ENCODE measurements around the gene SF3A2.

SF3A2 gene

DNA sequence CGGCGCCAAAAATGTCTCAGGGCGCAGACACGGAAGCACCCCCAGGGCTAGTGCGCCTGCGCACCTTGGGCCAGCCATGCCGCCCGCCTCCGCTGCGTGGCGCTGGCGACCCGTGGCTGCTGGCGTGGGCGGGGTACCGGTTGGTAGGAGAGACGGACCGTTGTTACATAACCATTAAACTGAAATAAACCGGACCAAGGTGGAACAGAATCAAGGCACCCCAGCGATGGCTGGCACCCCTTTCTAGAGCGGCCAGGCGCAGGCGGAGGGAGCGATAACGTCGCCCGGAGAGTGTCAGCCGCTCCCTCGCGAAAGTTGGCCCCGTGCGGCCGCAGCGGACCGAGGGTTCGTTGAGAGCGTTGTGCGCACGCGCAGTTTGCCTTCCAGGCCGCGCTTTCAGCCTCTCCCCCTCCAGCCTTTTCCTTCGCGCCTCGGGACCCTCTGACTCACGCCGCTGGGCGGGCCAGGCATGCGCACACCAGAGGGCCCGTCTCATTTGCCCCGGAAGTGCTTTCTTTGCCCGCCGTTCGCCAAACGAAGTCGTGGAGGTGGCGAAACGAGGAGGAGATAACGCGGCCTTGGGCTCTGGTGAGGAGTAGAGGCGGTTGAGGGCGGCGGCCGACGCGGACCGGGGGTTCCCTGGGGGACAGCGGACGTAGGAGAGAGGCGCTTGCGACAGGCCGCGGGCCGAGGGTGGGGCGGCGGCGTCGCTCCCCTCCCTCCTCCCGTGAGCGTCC is at the start of gene SF3A2, which contains the start of gene PLEKHJ1:
SF3A2 (plus strand) TSS at position 511 of the 737 bp plus-strand sequence. CDS start 6,595 bp downstream, outside the sequence.
PLEKHJ1 (minus strand) TSS at position 16 of the 737 bp plus-strand sequence. CDS start 81 bp downstream, outside the sequence.
- peak; percentile 98 for DNase-seq
- CTCF ChIA-PET = interaction anchor here (0.7 to 3.7 kb wide), 11 partner anchors 20 to 157 kb away, joined by 3 to 16 read pairs (median 4); no protein-coding TSS in a partner anchor
- peaks cover 4% of the 10 kb centered on the region for H3K27me3 Mint-ChIP-seq
- no peaks in the 10 kb centered on the region for H3K9me3 Mint-ChIP-seq
- peak within 1 kb of the TSS; percentile 98 for H3K27ac Mint-ChIP-seq
- peaks cover 56% of the 10 kb centered on the region for H3K36me3 Mint-ChIP-seq
- peak within 1 kb of the TSS; percentile 98 for H3K4me3 Mint-ChIP-seq
- H3K4me1 Mint-ChIP-seq = peaks cover 62% of the 10 kb centered on the region

DNA sequence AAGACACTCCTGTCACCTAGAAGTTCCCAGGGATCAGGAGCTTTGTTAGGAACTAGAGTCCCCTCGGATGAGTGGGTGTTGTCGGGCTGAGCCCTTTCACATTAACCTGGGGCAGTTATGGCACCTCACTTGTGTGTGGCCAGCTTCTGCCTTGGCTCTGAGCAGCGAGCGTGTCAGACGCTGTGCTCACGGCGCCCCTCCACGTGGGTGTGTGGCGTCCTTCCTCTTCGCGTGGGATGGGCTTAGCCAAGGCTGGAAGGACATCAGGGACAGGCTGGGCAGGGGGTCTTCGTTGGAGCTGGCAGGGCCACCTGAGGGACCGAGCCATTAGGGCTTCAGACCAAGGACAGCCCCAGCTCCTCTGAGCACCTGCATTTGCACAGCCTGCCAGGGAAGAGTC is 49.5 kb upstream of the SF3A2 start:
- DNase-seq = no peak
- Mint-ChIP-seq H3K27ac (no peak overlapping the region), H3K36me3 (peaks cover 24% of the 10 kb centered on the region), H3K9me3 (no peaks in the 10 kb centered on the region), H3K4me1 (no peaks in the 10 kb centered on the region), H3K27me3 (no peaks in the 10 kb centered on the region), H3K4me3 (no peak overlapping the region)
- CTCF ChIA-PET = no interaction called here

GRCh38 chr19:2188708-2189385 is 47.8 kb upstream of the SF3A2 start:
- Mint-ChIP-seq H3K4me3 (no peak overlapping the region), H3K4me1 (no peaks in the 10 kb centered on the region), H3K36me3 (peaks cover 30% of the 10 kb centered on the region), H3K27ac (no peak overlapping the region), H3K27me3 (no peaks in the 10 kb centered on the region), H3K9me3 (no peaks in the 10 kb centered on the region)
- no peak for DNase-seq
- CTCF ChIA-PET = no interaction called here

DNA sequence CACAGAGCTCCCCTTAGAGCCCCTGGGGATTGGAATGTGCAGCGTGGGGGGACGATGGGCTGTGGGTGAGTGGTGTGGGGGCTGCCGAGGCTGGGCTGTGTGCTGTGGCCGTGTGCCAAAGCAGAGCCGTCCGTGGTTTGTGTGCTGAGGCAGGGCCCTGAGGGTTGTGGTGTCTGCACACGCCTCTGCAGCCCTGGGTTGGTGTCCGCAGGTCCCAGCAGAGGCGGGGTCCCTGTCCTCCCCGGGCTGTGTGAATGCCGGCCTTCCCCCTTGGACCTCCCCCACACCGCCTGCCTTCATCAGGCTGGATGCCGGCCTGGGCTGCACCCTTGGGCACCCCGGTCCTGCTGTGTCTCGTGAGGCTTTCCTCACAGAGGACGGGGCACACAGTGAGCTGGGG is 46.7 kb upstream of the SF3A2 start:
- Mint-ChIP-seq H3K9me3 (no peaks in the 10 kb centered on the region), H3K36me3 (peaks cover 24% of the 10 kb centered on the region), H3K27ac (no peak overlapping the region), H3K4me1 (no peaks in the 10 kb centered on the region), H3K27me3 (no peaks in the 10 kb centered on the region), H3K4me3 (no peak overlapping the region)
- DNase-seq = no peak
- CTCF ChIA-PET = no interaction called here

- Mint-ChIP-seq H3K9me3 (no peaks in the 10 kb centered on the region), H3K36me3 (peaks cover 21% of the 10 kb centered on the region), H3K4me3 (no peak overlapping the region), H3K27me3 (no peaks in the 10 kb centered on the region), H3K27ac (peak overlapping the region; percentile 52), H3K4me1 (no peaks in the 10 kb centered on the region)
- CTCF ChIA-PET = no interaction called here
- DNase-seq = no peak
Measured at GRCh38 chr19:2190848-2191455, 45.7 kb upstream of the SF3A2 start.

DNA sequence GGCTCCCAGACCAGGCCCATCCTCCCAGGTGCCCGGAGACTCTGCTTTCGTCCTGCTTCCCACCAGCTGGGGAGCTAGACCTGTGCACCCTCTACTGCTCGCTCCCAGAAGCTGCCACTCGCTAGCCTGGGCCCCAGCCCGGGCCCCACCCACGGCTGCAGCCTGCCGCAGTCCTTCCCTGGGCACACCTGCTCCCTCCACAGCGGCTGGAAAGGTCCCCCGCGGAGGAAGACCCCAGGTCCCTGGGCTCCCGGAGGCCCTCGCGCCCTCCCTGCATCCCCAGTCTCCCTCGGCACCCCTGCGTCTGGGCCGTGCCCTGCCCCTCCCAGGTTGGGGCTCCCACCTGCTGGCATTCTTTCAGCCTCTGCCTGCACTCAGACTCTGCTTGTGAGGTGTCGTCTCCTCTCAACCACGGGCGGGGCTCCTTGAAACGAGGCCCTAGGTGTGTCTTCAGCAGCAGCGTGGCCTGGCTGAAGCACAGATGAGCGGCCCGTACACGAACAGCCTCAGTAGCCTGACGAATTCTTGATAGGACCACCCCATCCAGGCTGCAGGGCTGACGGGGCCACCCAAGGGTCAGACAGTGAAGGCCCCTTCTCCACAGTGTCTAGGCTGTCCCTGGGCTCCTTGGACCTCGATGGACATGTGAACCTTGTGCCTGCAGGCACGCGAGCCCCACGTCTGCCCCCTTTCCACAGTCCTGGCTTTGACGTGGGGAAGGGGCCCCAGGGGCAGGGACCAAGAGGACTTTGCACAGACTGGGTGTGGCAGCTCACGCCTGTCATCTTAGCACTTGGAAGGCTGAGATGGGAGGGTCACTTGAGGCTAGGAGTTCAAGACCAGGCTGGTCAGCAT is 44.9 kb upstream of the SF3A2 start:
- no peak for DNase-seq
- Mint-ChIP-seq H3K9me3 (no peaks in the 10 kb centered on the region), H3K27ac (no peak overlapping the region), H3K4me3 (no peak overlapping the region), H3K27me3 (no peaks in the 10 kb centered on the region), H3K4me1 (no peaks in the 10 kb centered on the region), H3K36me3 (peaks cover 18% of the 10 kb centered on the region)
- CTCF ChIA-PET = no interaction called here

DNA sequence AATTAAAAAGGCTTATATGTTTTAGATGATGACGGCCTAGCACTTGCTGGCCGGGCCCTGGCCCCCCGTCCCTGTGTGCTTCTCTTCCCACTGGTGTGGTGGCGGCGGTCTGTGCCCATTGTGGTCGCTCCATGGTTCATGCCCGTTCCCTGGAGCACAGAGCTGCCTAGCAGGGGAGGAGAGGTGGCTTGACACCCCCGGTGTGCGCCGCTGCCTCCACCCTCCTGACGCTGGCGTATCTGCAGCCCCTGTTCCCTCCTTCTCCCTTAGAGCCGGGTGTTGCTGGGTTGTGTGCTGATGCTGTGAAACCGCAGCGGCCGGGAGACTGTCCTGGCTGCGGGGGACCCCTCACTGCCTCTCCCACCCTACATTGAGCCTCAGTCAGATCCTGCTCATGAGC is 43.8 kb upstream of the SF3A2 start:
- H3K9me3 Mint-ChIP-seq = no peaks in the 10 kb centered on the region
- H3K27me3 Mint-ChIP-seq = no peaks in the 10 kb centered on the region
- peaks cover 18% of the 10 kb centered on the region for H3K36me3 Mint-ChIP-seq
- no peak for DNase-seq
- CTCF ChIA-PET = no interaction called here
- no peak overlapping the region for H3K4me3 Mint-ChIP-seq
- H3K4me1 Mint-ChIP-seq = no peaks in the 10 kb centered on the region
- no peak overlapping the region for H3K27ac Mint-ChIP-seq

DNA sequence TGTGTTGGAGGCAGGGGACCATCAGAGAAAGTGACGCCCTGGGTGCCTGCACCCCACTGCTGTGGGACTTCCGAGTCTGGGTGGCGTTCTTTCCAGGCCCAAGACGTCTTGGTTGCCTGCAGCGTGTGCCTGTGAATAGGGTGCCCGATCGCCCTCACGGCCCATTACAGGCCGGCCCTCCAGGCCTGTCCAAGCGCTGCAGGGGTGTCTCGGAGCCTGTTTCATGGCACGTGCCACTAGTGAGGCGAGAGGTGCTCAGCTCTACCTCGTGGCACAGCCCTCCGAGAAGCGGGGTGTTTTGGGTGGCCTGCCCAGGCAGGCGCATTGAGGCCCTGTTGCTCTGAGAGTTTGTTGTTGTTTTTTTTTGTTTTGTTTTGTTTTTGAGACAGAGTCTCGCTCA is 42.8 kb upstream of the SF3A2 start:
- H3K27me3 Mint-ChIP-seq = no peaks in the 10 kb centered on the region
- CTCF ChIA-PET = no interaction called here
- H3K4me3 Mint-ChIP-seq = no peak overlapping the region
- no peaks in the 10 kb centered on the region for H3K4me1 Mint-ChIP-seq
- peaks cover 16% of the 10 kb centered on the region for H3K36me3 Mint-ChIP-seq
- no peak for DNase-seq
- no peaks in the 10 kb centered on the region for H3K9me3 Mint-ChIP-seq
- H3K27ac Mint-ChIP-seq = no peak overlapping the region

DNA sequence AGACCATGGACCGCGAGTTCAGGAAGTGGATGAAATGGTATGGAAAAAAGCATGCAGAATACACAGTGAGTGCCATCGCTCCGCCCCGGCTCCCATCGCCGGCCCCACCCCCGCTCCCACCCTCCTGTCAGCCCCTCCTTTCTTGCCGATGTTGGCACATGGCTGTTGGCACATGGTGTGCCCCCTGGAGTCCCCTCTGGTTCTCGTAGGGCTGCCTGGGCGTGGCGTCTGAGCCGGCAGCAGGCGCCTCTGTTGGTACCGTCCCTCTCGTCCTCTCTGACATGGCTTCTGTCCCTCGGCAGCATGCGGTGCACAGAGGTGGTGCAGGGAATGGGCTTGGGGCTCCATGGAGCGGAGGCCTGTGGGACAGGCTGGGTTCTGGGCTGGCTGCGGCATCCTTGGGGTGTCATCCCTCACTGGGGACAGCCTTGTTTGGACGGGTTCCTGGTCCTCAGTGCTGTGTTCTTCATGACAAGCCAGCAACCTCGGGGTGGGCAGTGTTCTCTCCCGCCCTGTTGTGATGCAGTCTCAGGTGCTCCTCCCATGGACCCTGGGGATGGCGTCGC is 42.0 kb upstream of the SF3A2 start:
- no peaks in the 10 kb centered on the region for H3K4me1 Mint-ChIP-seq
- DNase-seq = no peak
- no peaks in the 10 kb centered on the region for H3K9me3 Mint-ChIP-seq
- CTCF ChIA-PET = no interaction called here
- H3K27ac Mint-ChIP-seq = no peak overlapping the region
- H3K27me3 Mint-ChIP-seq = no peaks in the 10 kb centered on the region
- H3K36me3 Mint-ChIP-seq = peaks cover 18% of the 10 kb centered on the region
- H3K4me3 Mint-ChIP-seq = no peak overlapping the region

DNA sequence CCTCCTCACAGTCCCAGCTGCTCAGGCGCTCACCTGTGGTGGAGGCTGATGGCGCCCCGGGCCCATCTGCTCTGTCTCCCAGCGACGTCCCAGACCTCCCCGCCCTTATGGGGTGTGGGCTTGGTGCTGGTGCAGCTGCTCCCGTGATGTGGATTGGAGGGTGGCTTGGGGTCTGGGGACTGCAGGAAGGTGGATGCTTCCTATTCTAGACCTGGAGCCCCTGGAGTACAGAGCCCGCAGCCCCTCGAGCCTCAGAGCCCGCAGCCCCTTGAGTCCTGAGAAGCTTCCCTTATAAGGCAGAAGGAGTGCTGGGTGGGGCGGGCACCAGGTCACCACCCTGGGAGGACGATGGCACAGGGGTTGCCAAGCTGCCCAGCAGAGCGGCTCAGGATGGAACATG is 41.3 kb upstream of the SF3A2 start:
- Mint-ChIP-seq H3K27ac (no peak overlapping the region), H3K36me3 (peaks cover 18% of the 10 kb centered on the region), H3K27me3 (no peaks in the 10 kb centered on the region), H3K9me3 (no peaks in the 10 kb centered on the region), H3K4me1 (no peaks in the 10 kb centered on the region), H3K4me3 (no peak overlapping the region)
- CTCF ChIA-PET = no interaction called here
- DNase-seq = no peak

GRCh38 chr19:2195914-2196313 is 40.7 kb upstream of the SF3A2 start:
- CTCF ChIA-PET = no interaction called here
- Mint-ChIP-seq H3K27me3 (no peaks in the 10 kb centered on the region), H3K9me3 (no peaks in the 10 kb centered on the region), H3K36me3 (peaks cover 18% of the 10 kb centered on the region), H3K4me1 (no peaks in the 10 kb centered on the region), H3K27ac (no peak overlapping the region), H3K4me3 (no peak overlapping the region)
- DNase-seq = no peak

DNA sequence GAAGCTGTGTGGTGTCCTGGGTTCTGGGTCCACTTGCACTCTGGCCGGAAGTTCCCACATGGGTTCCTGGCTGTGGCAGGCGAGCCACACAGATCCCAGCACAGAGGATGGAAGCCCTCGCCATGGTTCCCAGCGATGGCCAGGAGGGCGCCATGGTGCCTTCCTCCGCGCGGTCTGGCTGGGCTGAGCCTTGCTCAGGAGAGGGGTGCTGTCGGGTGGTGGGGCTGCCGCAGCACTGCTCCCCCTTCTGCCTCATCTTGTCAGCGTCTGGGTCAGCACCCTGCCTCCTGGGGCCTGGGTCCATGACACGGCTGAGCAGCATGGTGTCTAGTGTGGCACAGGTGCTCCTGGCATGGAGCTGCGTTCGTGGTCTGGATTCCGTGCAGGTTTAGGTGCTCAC is 39.4 kb upstream of the SF3A2 start:
- CTCF ChIA-PET = no interaction called here
- Mint-ChIP-seq H3K4me1 (no peaks in the 10 kb centered on the region), H3K27ac (peak overlapping the region; percentile 14), H3K27me3 (no peaks in the 10 kb centered on the region), H3K9me3 (no peaks in the 10 kb centered on the region), H3K4me3 (no peak overlapping the region), H3K36me3 (peaks cover 15% of the 10 kb centered on the region)
- no peak for DNase-seq

GRCh38 chr19:2198317-2198716 is 38.3 kb upstream of the SF3A2 start:
- CTCF ChIA-PET = interaction anchor here (0.6 kb wide), 1 partner anchor 225 kb away, joined by 3 read pairs; no protein-coding TSS in a partner anchor
- no peaks in the 10 kb centered on the region for H3K9me3 Mint-ChIP-seq

DNA sequence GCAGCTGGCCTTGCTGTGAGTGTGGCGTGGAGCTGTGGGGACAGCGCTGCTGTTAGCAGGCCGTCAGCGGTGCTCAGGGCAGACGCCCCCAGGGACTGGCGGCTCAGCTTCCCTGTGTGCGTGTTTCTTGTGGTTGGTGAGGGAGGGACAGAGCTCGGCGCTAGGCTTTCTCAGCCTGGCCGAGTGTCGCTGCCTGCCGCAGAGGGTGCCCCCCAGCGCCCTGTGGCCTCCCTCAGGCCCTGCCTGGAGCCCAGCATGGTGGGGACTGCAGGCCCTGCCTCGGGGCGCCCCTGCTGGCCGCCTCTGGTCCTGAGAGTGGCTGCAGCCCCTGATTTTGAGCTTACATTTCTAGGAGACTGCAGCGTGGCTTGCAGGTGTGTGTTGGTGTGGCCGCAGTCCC is 37.4 kb upstream of the SF3A2 start:
- no peak overlapping the region for H3K27ac Mint-ChIP-seq
- no peaks in the 10 kb centered on the region for H3K27me3 Mint-ChIP-seq
- peaks cover 9% of the 10 kb centered on the region for H3K36me3 Mint-ChIP-seq
- DNase-seq = no peak
- no peaks in the 10 kb centered on the region for H3K4me1 Mint-ChIP-seq
- no peak overlapping the region for H3K4me3 Mint-ChIP-seq
- CTCF ChIA-PET = interaction anchor here (1.1 kb wide), 1 partner anchor 14 kb away, joined by 3 read pairs; no protein-coding TSS in a partner anchor
- H3K9me3 Mint-ChIP-seq = no peaks in the 10 kb centered on the region

More at GRCh38 chr19:2198317-2198716, 38.3 kb upstream of the SF3A2 start:
- Mint-ChIP-seq H3K4me3 (no peak overlapping the region), H3K27me3 (no peaks in the 10 kb centered on the region), H3K27ac (no peak overlapping the region), H3K4me1 (no peaks in the 10 kb centered on the region), H3K36me3 (peaks cover 10% of the 10 kb centered on the region)
- no peak for DNase-seq

All from activated naive CD4-positive, alpha-beta T cell treated with anti-CD3 and anti-CD28 coated beads, Interleukin-2, amount 10 ng/mL, durations not matched to agents 7 days and 5 days (primary cell).